GM20000 (cell line): ENCODE measurements around the gene SYTL5.

Experiments used
- DNase-seq: peaks from one replicate; pipeline ENCODE4 v3.0.0; 2012; ENCODE audit warnings: low spot score
- TF ChIP-seq, protein P1 (sequence below): IDR thresholded peaks from 2 replicates; pipeline ENCODE4 v1.5.1; 2012; ENCODE audit warnings: mild to moderate bottlenecking, control low read depth; ENCODE audit errors: extremely low read depth, missing control alignments

The SYTL5 gene

DNA sequence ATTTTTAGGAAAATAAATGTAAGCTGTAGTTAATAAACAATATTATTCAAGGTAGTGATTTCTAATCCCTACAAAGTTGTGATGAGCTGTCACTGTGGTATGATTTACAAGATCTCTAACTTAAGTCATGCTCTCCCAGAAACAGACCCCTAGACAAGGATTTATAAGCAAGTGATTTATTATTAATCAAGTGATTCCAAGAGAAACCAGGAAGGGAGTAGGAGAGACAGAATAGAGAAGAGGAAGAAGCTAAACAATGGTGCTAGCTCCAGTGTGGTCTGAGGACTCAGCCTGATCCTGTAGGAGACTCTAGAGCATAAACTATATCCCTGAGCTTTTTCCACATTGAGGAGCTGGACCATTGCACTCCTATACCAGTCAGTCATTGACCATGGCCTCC is 73.1 kb downstream of the SYTL5 start:
- TF ChIP-seq, protein P1, sequence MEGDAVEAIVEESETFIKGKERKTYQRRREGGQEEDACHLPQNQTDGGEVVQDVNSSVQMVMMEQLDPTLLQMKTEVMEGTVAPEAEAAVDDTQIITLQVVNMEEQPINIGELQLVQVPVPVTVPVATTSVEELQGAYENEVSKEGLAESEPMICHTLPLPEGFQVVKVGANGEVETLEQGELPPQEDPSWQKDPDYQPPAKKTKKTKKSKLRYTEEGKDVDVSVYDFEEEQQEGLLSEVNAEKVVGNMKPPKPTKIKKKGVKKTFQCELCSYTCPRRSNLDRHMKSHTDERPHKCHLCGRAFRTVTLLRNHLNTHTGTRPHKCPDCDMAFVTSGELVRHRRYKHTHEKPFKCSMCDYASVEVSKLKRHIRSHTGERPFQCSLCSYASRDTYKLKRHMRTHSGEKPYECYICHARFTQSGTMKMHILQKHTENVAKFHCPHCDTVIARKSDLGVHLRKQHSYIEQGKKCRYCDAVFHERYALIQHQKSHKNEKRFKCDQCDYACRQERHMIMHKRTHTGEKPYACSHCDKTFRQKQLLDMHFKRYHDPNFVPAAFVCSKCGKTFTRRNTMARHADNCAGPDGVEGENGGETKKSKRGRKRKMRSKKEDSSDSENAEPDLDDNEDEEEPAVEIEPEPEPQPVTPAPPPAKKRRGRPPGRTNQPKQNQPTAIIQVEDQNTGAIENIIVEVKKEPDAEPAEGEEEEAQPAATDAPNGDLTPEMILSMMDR = no peak

DNA sequence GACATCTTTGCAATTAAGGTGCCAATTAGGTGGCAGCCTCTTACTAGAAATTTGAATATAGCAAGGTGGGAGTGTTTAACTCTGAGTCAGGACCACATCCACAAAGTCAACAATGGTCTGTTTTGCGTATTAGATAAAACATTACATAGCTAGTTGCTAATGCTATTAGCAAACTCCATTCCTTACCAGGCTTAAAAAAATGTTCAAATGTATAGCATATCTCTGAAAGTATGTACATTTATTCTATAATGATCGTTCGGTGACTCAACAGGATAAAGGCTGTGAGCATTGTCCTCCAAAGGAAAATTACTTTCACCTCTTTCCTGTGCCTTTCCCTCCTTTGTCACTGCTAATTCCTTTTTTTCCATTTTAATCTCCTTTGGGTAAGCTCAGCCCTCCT is 74.5 kb downstream of the SYTL5 start:
- TF ChIP-seq, protein P1 = no peak
- DNase-seq = no peak

More for the DNA sequence above, 73.1 kb downstream of the SYTL5 start:
- no peak for DNase-seq

DNA sequence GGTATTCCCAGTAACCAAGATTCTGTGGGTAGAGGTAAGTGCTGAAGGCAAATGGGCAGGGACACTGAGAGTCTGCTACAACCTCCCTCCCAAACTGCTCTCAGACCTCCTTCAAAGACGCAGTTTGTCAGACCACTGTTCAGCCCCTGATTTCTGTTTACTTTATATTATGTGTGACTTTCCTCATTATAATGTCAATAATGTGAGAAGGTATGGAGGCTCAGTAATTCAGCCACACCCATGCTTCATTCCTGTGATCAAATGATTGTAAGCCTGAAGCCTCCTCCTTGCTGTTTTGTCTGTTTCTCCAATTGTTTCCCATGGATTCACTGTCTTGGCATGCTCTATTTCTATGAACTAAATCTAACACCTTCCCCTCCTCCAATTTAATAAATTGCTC is 75.6 kb downstream of the SYTL5 start:
- TF ChIP-seq, protein P1 = no peak
- DNase-seq = no peak

DNA sequence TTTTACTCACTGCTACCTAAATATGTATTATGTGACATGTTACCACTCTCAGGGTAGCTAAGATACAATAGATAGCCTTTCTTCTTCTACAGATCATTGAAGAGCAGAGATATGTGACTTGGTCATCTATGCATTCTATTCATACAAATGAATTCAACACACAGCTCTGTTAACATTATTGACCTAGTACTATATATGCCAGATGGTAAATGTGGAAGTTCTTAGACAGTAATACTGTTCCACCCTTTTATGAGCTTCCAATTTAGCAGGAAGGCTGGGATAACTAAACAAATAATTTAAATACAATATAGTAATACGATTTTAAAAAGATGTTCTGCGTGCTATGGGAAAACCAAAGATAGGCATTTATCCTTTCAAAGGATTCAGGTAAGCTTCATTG is 76.0 kb downstream of the SYTL5 start:
- TF ChIP-seq, protein P1 = no peak
- DNase-seq = no peak

DNA sequence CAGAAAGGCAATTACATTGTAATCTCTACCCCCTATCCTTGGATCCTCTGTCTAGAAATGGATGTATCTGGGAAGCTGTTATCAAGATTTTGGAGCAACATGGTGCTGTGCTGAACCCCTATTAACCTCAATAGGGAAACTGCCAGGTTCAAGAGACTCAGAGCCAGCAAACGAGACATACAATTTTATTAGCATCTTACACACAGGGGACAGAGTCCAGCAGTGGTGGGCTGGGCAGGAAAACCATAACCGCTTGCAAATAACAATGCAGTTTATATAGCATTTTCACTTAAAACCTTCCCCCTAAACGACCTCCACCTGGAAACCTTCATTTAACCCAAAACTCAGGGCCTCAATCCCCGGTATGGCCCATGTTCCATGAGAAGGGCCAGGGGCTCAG is 79.5 kb downstream of the SYTL5 start:
- no peak for DNase-seq
- TF ChIP-seq, protein P1 = no peak

DNA sequence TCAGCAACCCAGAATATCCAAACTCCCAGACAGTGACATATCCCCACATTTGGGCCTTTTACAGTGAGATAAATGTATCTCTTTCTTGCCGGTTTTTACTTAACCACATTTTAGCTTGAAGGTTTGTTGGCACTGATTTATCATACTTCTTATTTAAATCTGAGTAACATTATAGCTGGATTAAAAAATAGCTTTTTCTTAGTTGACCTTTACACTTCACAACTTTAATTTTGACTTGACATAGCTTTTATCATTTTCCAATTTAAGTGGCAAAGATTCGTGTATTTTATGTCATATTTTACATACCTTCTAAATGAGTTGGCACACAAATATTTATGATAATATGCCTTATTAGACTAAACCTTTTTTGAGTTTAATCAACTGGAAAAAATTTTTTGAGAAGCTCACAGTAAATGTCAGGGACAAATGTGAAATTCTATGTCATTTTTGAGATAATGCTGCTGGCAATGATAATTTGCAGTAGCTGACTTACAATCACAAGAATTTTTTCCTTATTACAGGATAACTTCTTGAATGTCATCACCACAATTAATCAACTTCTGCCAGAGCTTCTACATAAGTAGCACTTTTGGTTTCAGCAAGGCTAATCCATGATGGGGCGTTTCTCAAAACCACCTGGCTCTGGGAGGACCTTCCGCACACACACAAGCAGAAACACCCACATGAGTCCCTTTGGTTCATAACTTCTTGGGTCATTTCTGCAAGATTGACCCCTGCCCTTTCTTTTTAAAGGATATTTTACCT is 80.3 kb downstream of the SYTL5 start:
- DNase-seq = no peak
- TF ChIP-seq, protein P1 = no peak

DNA sequence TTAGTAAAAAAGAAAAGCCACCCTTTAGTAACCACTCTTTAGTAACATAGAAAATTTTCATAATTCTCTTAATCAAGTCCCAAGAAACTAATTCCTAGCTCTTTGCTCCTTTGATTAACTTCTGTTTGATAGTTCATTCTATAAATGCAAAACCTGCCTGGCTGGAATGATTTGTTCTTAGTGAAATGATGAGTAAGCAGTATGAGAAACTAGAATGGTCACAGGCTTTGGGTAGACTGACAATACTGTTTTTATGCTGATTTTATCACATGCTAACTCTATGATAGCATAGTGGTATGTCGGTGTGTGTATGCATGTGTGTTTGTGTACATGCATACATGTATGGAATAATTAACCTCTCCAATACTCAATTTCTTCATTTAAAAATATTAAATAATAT is 81.2 kb downstream of the SYTL5 start:
- DNase-seq = no peak
- TF ChIP-seq, protein P1 = no peak
